ENCODE measurements around the gene BLTP3B. TPM values are rescaled to one million over a fixed set of nuclear protein-coding genes. Genes with fewer than 3 reads are reported as not detected.
A peak's percentile ranks its signal among the peaks of the same experiment; 100 is the strongest.

The BLTP3B gene
- total RNA-seq, 1 experiment from 2014 or later: 22.4 TPM

DNA sequence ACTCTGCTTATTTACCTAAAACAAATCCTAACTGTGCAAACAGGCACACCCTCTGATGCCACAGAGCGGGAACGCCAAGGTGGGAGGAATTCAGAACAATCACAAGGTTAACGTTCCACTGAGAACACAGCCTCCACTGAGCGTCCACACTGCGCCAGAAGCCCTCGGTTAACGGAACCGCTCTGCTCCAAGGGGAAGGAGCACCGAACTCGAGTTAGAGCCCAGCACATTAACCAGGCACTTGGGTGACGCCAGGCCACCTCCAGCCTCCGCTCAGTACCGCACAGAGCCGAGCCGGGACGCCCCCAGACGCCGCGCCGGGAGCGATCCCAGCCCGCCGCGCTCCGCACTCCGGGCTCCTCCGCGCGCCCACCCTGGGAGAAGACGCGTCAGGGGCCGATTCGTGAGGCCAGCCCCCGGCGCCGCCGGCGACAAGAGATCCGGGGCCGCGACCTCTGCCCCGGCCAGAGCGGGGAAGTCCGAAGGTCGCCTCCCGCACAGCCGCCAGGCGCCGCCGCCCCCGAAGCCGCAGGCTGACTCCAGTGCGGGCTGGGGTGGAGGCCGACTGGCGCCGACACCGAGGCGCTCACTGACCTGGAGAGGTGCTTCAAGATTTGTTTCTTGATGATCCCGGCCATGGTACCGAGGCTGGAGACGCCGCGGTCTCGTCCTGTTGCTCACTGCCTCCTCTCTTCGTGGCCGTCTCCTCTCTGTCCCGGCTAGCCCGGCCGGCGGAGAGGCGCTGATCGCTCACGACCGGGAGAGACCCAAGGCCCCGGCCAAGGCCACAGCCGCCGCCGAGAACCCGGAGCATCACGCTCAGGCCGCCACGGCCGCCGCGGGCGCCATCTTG, 450 bp downstream of the BLTP3B start (continued):
- TF ChIP-seq AFF4 (CRISPR knock-in tag; IDR thresholded peaks at IDR 0.05; ENCODE audit: borderline replicate concordance): no peak
- TF ChIP-seq JUN (CRISPR knock-in tag; IDR thresholded peaks at IDR 0.05): peak; percentile 67; the same call in 1 of the 2 replicates
- TF ChIP-seq, protein P1, sequence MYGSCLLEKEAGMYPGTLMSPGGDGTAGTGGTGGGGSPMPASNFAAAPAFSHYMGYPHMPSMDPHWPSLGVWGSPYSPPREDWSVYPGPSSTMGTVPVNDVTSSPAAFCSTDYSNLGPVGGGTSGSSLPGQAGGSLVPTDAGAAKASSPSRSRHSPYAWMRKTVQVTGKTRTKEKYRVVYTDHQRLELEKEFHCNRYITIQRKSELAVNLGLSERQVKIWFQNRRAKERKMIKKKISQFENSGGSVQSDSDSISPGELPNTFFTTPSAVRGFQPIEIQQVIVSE (CRISPR knock-in tag; IDR thresholded peaks at IDR 0.05; ENCODE audit: borderline replicate concordance): no peak
- TF ChIP-seq, protein P2, sequence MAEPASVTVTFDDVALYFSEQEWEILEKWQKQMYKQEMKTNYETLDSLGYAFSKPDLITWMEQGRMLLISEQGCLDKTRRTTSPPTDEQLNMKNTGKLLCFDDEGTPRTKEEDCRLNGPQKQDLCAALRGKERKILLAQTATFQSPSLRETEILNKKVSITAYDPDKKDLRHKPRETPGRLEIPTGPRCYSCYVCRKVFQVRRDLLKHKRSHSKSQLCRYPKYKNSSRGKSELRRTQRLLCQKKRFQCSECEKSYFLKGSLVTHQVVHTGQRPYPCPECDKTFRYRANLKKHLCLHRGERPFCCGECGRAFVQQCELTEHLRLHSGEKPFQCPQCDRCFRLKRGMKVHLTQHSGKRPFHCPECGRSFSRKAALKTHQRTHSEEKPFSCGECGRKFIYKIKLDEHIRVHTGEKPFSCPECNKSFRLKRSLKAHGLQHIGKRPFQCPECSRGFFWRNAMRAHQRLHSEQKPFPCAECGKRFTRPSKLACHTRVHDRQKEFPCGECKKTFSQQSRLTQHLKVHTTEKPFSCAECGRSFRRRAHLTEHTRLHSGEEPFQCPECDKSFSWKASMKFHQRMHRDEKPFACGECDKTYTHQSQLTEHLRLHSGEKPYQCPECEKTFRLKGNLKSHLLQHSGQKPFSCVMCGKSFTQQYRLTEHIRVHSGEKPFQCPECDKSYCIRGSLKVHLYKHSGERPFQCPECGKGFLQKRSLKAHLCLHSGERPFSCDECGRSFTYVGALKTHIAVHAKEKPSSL (CRISPR knock-in tag; conservative IDR thresholded peaks at IDR 0.05): no peak
- TF ChIP-seq, protein P3, sequence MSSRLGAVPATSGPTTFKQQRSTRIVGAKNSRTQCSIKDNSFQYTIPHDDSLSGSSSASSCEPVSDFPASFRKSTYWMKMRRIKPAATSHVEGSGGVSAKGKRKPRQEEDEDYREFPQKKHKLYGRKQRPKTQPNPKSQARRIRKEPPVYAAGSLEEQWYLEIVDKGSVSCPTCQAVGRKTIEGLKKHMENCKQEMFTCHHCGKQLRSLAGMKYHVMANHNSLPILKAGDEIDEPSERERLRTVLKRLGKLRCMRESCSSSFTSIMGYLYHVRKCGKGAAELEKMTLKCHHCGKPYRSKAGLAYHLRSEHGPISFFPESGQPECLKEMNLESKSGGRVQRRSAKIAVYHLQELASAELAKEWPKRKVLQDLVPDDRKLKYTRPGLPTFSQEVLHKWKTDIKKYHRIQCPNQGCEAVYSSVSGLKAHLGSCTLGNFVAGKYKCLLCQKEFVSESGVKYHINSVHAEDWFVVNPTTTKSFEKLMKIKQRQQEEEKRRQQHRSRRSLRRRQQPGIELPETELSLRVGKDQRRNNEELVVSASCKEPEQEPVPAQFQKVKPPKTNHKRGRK (CRISPR knock-in tag; IDR thresholded peaks at IDR 0.05; ENCODE audit: borderline replicate concordance): no peak
- no peak for TF ChIP-seq USF2 (CRISPR knock-in tag; IDR thresholded peaks at IDR 0.05)
- TF ChIP-seq FOXP4 (CRISPR knock-in tag; IDR thresholded peaks at IDR 0.05): peak; percentile 26; the same call in 1 of the 2 replicates
- no peak for TF ChIP-seq RORB (CRISPR knock-in tag; IDR thresholded peaks at IDR 0.05)
- TF ChIP-seq, protein P4, sequence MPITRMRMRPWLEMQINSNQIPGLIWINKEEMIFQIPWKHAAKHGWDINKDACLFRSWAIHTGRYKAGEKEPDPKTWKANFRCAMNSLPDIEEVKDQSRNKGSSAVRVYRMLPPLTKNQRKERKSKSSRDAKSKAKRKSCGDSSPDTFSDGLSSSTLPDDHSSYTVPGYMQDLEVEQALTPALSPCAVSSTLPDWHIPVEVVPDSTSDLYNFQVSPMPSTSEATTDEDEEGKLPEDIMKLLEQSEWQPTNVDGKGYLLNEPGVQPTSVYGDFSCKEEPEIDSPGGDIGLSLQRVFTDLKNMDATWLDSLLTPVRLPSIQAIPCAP (CRISPR knock-in tag; IDR thresholded peaks at IDR 0.05): no peak
- TF ChIP-seq, protein P5, sequence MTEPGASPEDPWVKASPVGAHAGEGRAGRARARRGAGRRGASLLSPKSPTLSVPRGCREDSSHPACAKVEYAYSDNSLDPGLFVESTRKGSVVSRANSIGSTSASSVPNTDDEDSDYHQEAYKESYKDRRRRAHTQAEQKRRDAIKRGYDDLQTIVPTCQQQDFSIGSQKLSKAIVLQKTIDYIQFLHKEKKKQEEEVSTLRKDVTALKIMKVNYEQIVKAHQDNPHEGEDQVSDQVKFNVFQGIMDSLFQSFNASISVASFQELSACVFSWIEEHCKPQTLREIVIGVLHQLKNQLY (CRISPR knock-in tag; IDR thresholded peaks at IDR 0.05): no peak
- no peak for TF ChIP-seq NR3C1 (CRISPR knock-in tag; conservative IDR thresholded peaks at IDR 0.05; ENCODE audit: low read depth)
- TF ChIP-seq GTF2I (CRISPR knock-in tag; conservative IDR thresholded peaks at IDR 0.05): no peak
- no peak; the same call in 1 of the 2 replicates for TF ChIP-seq ZNF423 (CRISPR knock-in tag; IDR thresholded peaks at IDR 0.05)
- no peak for TF ChIP-seq KAT7 (CRISPR knock-in tag; IDR thresholded peaks at IDR 0.05; ENCODE audit: borderline replicate concordance)
- TF ChIP-seq TEAD1 (CRISPR knock-in tag; IDR thresholded peaks at IDR 0.05): peak; percentile 61; the same call in 1 of the 2 replicates
- TF ChIP-seq MYBL2 (CRISPR knock-in tag; IDR thresholded peaks at IDR 0.05): no peak
- TF ChIP-seq ZBTB43 (CRISPR knock-in tag; IDR thresholded peaks at IDR 0.05): no peak; the same call in 1 of the 2 replicates
- no peak; the same call in 1 of the 2 replicates for TF ChIP-seq MAX (CRISPR knock-in tag; IDR thresholded peaks at IDR 0.05)
- TF ChIP-seq ZNF232 (CRISPR knock-in tag; IDR thresholded peaks at IDR 0.05): no peak
- no peak for TF ChIP-seq E2F1 (CRISPR knock-in tag; IDR thresholded peaks at IDR 0.05)
- TF ChIP-seq ZBTB21 (CRISPR knock-in tag; IDR thresholded peaks at IDR 0.05; ENCODE audit: borderline replicate concordance): no peak
